Neural cell (in vitro differentiated cells): ENCODE results near the gene RYR2.

ENCODE experiments used
- EZH2 ChIP-seq: fragments of 200-600, 300-800 bp; shearing (Covaris generic), sonication (generic); IDR thresholded peaks from 2 replicates; pipeline ENCODE4 v1.6.1; 2014; ENCODE audit warnings: antibody characterized with exemption, low read length, borderline replicate concordance, mild to moderate bottlenecking; ENCODE audit not compliant: insufficient read depth, poor library complexity, severe bottlenecking
- POLR2AphosphoS5 ChIP-seq: IDR thresholded peaks from 2 replicates; pipeline ENCODE4 v1.6.1; 2012
- RAD21 ChIP-seq: fragments of 450-650 bp; conservative IDR thresholded peaks from 2 replicates; pipeline ENCODE4 v1.6.1; 2014; ENCODE audit warnings: antibody characterized with exemption, mild to moderate bottlenecking, moderate library complexity
- TAF1 ChIP-seq: IDR thresholded peaks from 2 replicates; pipeline ENCODE4 v1.6.1; 2012; ENCODE audit warnings: low read depth
- TF ChIP-seq, protein P1 (sequence below): fragments of 450-650 bp; IDR thresholded peaks from 2 replicates; pipeline ENCODE4 v1.5.1; 2014; ENCODE audit warnings: antibody characterized with exemption, mild to moderate bottlenecking, moderate library complexity; ENCODE audit not compliant: poor library complexity, severe bottlenecking

DNA sequence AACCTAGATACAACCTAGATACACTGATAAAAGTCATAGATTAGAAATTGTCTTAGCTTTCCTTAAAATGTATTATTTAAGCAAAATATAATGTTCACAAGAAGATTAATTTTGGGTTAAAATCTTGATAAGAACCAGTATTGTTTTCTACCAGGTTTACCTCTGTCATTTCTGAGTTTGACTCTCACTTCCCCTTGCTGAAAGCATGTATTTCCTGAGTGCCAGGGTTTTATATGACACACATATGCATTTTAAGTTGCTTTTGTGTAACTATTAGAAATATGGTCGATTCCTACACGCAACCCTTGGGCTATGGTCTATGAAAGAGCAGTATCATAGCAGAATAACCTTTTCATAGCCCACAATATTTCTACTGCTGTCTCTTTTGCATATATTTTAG is 497.1 kb downstream of the RYR2 start:
- TF ChIP-seq EZH2 (no peak), POLR2AphosphoS5 (no peak), TAF1 (no peak), RAD21 (no peak)
- TF ChIP-seq, protein P1, sequence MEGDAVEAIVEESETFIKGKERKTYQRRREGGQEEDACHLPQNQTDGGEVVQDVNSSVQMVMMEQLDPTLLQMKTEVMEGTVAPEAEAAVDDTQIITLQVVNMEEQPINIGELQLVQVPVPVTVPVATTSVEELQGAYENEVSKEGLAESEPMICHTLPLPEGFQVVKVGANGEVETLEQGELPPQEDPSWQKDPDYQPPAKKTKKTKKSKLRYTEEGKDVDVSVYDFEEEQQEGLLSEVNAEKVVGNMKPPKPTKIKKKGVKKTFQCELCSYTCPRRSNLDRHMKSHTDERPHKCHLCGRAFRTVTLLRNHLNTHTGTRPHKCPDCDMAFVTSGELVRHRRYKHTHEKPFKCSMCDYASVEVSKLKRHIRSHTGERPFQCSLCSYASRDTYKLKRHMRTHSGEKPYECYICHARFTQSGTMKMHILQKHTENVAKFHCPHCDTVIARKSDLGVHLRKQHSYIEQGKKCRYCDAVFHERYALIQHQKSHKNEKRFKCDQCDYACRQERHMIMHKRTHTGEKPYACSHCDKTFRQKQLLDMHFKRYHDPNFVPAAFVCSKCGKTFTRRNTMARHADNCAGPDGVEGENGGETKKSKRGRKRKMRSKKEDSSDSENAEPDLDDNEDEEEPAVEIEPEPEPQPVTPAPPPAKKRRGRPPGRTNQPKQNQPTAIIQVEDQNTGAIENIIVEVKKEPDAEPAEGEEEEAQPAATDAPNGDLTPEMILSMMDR: no peak
